Measurements from ENCODE around the gene ITGB3. TPM values are rescaled to one million over a fixed set of nuclear protein-coding genes. Genes with fewer than 3 reads are reported as not detected.

Gene ITGB3
- polyA plus RNA-seq, 1 of the 3 experiments (the other 2 are of a cell fraction): 4.6 TPM

- CTCF ChIA-PET: interaction anchor here (0.6 to 2.1 kb wide), 4 partner anchors 36 to 350 kb away, joined by 3 to 7 read pairs (median 4); no protein-coding TSS in a partner anchor
- Histone ChIP-seq H3K27me3 (ENCODE audit: insufficient read depth) (no peaks in the 10 kb centered on the region), H3K9ac (peak overlapping the region; percentile 57; the same call in 1 of the 2 replicates), H3K79me2 (ENCODE audit: insufficient read depth) (no peaks in the 10 kb centered on the region), H3K9me3 (no peaks in the 10 kb centered on the region), H3K36me3 (replicated peaks in 1 of 2; ENCODE audit: control insufficient read depth in 1 of 2, insufficient read depth in 2 of 2, low read length in 1 of 2) (no peaks in the 10 kb centered on the region), H3K4me1 (ENCODE audit: control insufficient read depth in 1 of 2, insufficient read depth in 2 of 2, low read depth in 1 of 2, low read length in 1 of 2) (peaks cover 0 to 22% of the 10 kb centered on the region in 2 experiments; a peak in 2 of 4 replicates), H3K4me2 (peak overlapping the region; percentile 5), H4K20me1 (ENCODE audit: insufficient read depth) (no peaks in the 10 kb centered on the region), H3K4me3 (ENCODE audit: low read depth in 2 of 2, low read length in 1 of 2) (no peak overlapping the region), H2AFZ (ENCODE audit: low read depth) (no peak overlapping the region), H3K27ac (ENCODE audit: low read depth in 2 of 2, low read length in 1 of 2) (peak overlapping the region in 1 of 2 experiments; percentile 94; a peak in 2 of 4 replicates), H3F3A (replicated peaks; ENCODE audit: insufficient read depth) (peaks cover 31% of the 10 kb centered on the region), H3K9me2 (no peaks in the 10 kb centered on the region)
- POLR2A ChIA-PET: no interaction called here
- no peak for DNase-seq
- 75% methylated on average over 2 of the region's 2 CpGs for WGBS (ENCODE audit: low lambda C conversion rate)
- TF ChIP-seq MAX (IDR thresholded peaks at IDR 0.05; ENCODE audit: low read depth) (no peak; the same call in 1 of the 2 replicates), TAF1 (IDR thresholded peaks at IDR 0.05; ENCODE audit: borderline replicate concordance, low read depth, low read length) (no peak), USF2 (IDR thresholded peaks at IDR 0.05; ENCODE audit: borderline replicate concordance, low read depth, low read length) (no peak), USF1 (IDR thresholded peaks at IDR 0.05; ENCODE audit: borderline replicate concordance, low read depth) (peak; percentile 72; the same call in 1 of the 2 replicates), TEAD4 (IDR thresholded peaks at IDR 0.05; ENCODE audit: borderline replicate concordance, insufficient read depth) (no peak), SIN3A (IDR thresholded peaks at IDR 0.05; ENCODE audit: borderline replicate concordance, low read depth, low read length) (no peak), GABPA (IDR thresholded peaks at IDR 0.05; ENCODE audit: low read depth) (no peak), MXI1 (IDR thresholded peaks at IDR 0.05; ENCODE audit: low read depth, low read length) (no peak), EZH2phosphoT487 (IDR thresholded peaks at IDR 0.05; ENCODE audit: borderline replicate concordance, low read depth) (no peak), NRF1 (IDR thresholded peaks at IDR 0.05; ENCODE audit: low read depth, low read length) (no peak), YY1 (IDR thresholded peaks at IDR 0.05; ENCODE audit: low read depth) (no peak), RFX5 (IDR thresholded peaks at IDR 0.05; ENCODE audit: low read length) (no peak), RCOR1 (IDR thresholded peaks at IDR 0.05; ENCODE audit: low read length) (no peak), REST (IDR thresholded peaks at IDR 0.05; ENCODE audit: low read depth, low read length) (no peak), EP300 (IDR thresholded peaks at IDR 0.05; ENCODE audit: borderline replicate concordance in 1 of 2, low read depth in 1 of 2, low read length in 1 of 2) (no peak), JUND (IDR thresholded peaks at IDR 0.05) (peak; percentile 68), CHD2 (IDR thresholded peaks at IDR 0.05; ENCODE audit: low read length, partially characterized antibody) (no peak), IRF3 (IDR thresholded peaks at IDR 0.05; ENCODE audit: low read depth, low read length) (no peak), PBX3 (IDR thresholded peaks at IDR 0.05) (0 out of 2 replicates have a peak, but pooled peaks have one; percentile 3), POLR2AphosphoS5 (IDR thresholded peaks at IDR 0.05; ENCODE audit: low read depth, low read length) (no peak), FOSL2 (IDR thresholded peaks at IDR 0.05; ENCODE audit: borderline replicate concordance, low read depth) (peak; percentile 81), TCF12 (IDR thresholded peaks at IDR 0.05) (peak; percentile 55; the same call in 1 of the 2 replicates), CTCF (IDR thresholded peaks at IDR 0.05) (no peak)
Measured at GRCh38 chr17:47265983-47266541, 12.4 kb downstream of the ITGB3 start.
